C4-2B (cell line): ENCODE results near the gene ZBP1.

ENCODE experiments used
- H3K27ac ChIP-seq: fragments of 450-650 bp; 2 replicates; pipeline ENCODE4 v1.5.1; 2017
- CTCF ChIP-seq: fragments of 450-650 bp; conservative IDR thresholded peaks from 2 replicates; pipeline ENCODE4 v1.5.1; 2017; ENCODE audit warnings: mild to moderate bottlenecking
- ZFX ChIP-seq: fragments of 450-650 bp; IDR thresholded peaks from 2 replicates; pipeline ENCODE4 v1.6.1; 2017

Gene ZBP1

DNA sequence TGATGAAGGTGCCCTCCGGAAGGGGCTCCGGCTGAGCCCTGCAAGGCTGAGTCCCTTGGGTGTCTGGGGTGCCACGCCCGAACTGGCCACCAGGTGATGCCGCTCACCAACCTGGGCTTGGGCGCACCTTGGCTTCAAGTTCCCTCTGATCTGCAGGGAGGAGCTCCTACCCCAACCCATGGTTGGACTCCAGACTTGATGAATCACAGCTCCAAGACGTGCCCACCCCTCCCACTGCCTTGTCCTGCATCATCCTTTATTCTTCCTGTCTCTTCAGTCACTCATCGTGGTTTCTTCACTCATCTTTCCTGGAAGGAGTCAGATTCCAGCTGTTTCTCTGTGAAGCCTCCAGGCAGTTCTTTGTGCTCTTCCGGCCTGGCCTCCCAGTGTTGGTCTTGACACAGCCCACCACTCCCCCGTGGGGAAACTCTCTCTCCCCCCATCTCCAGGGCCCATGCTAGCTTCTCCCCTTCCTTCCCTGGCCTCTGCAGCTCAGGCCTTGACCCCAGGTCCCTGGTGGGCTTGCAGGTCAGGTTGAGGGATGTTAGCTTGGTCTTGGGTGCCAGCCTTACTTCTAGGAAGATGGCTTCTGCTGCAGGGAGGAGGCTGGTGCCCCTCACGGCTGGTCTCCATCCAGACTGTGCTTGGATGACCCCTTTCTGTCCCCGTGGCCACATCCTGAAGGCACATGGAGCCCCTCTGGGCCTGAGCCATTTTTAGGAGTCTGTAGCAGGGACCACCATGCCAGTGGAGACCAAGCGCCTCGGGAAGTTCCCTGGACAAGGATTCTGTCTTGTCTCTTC is 2.6 kb upstream of the ZBP1 start:
- no peak for TF ChIP-seq ZFX
- TF ChIP-seq CTCF: peak; percentile 99
- no peak overlapping the region for H3K27ac ChIP-seq

DNA sequence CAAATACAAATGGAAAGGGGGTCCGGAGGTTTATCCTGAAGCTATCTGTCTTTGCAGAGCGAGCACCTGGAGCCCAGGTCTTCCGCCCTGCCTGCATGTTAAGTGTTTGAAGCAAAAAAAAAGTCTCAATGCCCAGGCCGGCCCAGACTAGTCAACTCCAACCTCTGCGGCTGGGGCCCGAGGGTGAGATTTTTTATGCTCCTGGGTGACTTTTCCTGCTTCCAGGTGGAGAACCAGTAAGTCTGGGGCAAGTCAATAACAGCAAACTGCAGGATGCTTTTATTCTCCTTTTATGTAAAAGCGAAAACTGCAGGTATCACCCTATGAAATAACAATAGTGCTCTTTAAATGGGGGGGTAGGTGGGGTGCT is 2.0 kb upstream of the ZBP1 start:
- TF ChIP-seq ZFX (no peak), CTCF (0 out of 2 replicates have a peak, but pooled peaks have one; percentile 74)

DNA sequence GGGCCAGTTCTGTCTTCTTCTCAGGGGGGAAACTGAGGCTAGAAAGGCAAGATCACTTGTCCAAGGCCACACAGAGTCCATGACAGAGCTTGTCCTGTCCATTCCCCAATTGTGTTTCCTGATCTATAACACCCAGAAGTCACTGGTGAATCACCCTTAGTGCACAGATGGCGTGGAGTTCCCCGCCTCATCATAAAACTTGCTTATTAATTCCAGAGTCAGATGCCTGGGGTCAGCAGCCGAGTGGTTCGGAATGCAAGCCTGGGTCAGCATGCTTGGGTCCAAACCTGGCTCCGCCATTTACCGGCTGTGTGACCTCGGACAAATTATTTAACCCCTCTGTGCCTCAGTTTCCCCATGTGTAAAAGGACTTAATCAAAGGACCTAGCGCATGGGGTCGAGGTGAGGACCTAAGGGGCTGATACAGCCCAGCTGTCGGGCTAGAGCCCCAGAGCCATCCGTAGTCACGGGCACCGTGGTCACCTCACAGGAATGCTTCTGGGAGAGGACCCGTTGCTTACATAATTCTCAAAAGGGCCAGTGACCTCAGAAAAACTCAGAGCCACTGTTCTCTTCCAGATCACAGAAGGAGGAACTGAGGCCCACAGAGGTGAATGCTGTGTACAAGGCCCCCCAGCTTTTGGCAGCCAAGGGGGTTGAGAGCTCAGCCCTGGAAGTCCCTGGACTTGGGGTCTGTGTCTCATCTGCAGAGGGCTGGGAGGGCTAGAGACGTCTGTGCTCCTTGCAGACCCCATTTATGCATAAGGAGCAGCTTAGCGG is 1.4 kb upstream of the ZBP1 start:
- TF ChIP-seq ZFX (no peak), CTCF (no peak)
- no peak overlapping the region for H3K27ac ChIP-seq

More for the DNA sequence above, 2.0 kb upstream of the ZBP1 start:
- H3K27ac ChIP-seq: no peak overlapping the region

DNA sequence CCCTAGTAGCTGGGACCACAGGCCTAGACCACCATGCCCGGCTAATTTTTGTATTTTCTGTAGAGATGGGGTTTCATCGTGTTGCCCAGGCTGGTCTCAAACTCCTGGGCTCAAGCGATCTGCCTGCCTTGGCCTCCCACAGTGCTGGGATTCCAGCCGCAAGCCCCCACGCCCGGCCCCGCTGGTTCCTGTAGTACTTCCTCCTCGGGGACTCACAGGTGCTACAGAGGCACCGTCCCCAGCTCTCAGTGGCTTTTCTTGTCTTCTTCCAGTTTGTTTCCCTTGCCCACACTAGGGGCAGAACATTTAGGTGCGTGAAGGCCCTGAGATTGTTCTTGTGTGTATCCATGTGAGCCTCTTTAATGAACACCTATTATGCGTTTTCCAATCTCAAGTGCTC is 773 bp upstream of the ZBP1 start:
- TF ChIP-seq ZFX (no peak), CTCF (no peak)

DNA sequence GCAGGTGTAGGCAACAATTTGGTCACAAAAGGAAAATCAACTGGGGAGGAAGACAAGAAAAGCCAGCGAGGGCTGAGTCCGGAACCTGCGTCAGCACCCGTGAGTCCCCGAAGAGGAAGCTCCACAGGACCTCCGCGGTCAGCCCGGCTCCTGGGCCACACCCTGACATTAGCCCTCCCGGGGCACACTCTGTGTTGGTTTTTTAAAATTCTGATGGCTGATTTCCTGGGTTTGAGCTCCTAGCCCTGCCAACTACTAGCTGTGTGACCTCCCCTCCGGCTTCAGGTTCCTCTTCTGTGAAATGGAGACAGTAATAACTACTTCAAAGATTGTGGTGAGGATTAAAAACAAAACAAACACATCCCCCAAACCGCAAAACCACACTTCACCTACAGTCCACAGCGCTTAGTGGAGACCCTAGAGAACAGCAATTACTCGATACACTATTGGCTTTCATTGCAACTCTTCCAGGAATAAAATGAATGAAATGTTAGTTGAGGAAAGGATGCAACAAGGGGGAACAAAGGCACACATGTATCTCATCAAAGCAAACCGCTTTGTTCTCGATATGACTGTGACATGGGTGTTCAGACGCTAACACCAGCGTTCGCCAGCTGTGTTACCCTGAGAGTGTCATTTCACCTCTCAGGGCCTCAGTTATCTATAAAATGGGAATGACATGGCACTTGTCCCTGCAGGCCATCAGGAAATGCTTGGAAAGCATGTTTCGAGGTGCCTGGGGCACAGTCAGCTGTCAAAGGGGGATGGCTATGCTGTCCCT is 985 bp downstream of the ZBP1 start:
- TF ChIP-seq CTCF: no peak
- TF ChIP-seq ZFX: no peak
- H3K27ac ChIP-seq: no peak overlapping the region

More for the DNA sequence above, 773 bp upstream of the ZBP1 start:
- no peak overlapping the region for H3K27ac ChIP-seq

GRCh38 chr20:57618764-57619050 is 1.5 kb downstream of the ZBP1 start:
- no peak overlapping the region for H3K27ac ChIP-seq
- TF ChIP-seq ZFX: no peak
- no peak for TF ChIP-seq CTCF
